D341Med (cell line): Measurements from ENCODE around the gene FAR1.

ENCODE experiments used
- DNase-seq: peaks from one replicate; pipeline ENCODE4 v3.0.0; 2012; ENCODE audit warnings: low spot score

Gene FAR1

GRCh38 chr11:13781153-13781552, 112.7 kb downstream of the FAR1 start:
- DNase-seq, result no peak
